Stimulated activated CD8-positive, alpha-beta memory T cell treated with anti-CD3 and anti-CD28 coated beads, Interleukin-15, amount 100 ng/mL, for 48 hours (primary cell): ENCODE data around the gene TMEM164.
A peak's percentile ranks its signal among the peaks of the same experiment; 100 is the strongest.

Source experiments
- DNase-seq, 2 donors: peaks; one replicate each; pipeline ENCODE4 v3.0.0-alpha.2; 2020; ENCODE audit warnings: low read depth in 2 of 2

The TMEM164 gene

GRCh38 chrX:110081320-110081719 lies 78.4 kb downstream of the TMEM164 start:
- no peak for DNase-seq

- DNase-seq, result no peak
Measured at GRCh38 chrX:110081740-110082139, 78.8 kb downstream of the TMEM164 start.

- DNase-seq, result no peak
Measured at GRCh38 chrX:110082161-110082560, 79.2 kb downstream of the TMEM164 start.

- DNase-seq, result no peak
Measured at GRCh38 chrX:110086162-110086915, 83.4 kb downstream of the TMEM164 start.

GRCh38 chrX:110086916-110087484 lies 84.1 kb downstream of the TMEM164 start:
- DNase-seq, result no peak

GRCh38 chrX:110087485-110088356 lies 84.8 kb downstream of the TMEM164 start:
- DNase-seq, result peak in 1 of 2 donors; percentile 1

- DNase-seq, result no peak
Measured at GRCh38 chrX:110089656-110090403, 86.9 kb downstream of the TMEM164 start.

- DNase-seq, result no peak
Measured at GRCh38 chrX:110097920-110098319, 95.0 kb downstream of the TMEM164 start.

- DNase-seq, result no peak
Measured at GRCh38 chrX:110103344-110103743, 100.4 kb downstream of the TMEM164 start.

- no peak for DNase-seq
Measured at GRCh38 chrX:110104078-110104477, 101.2 kb downstream of the TMEM164 start.

GRCh38 chrX:110108381-110108821 lies 105.5 kb downstream of the TMEM164 start:
- DNase-seq, result no peak

- no peak for DNase-seq
Measured at GRCh38 chrX:110114260-110114776, 111.4 kb downstream of the TMEM164 start.

GRCh38 chrX:110116066-110116980 lies 113.4 kb downstream of the TMEM164 start:
- DNase-seq, result no peak

GRCh38 chrX:110118530-110118929 lies 115.6 kb downstream of the TMEM164 start:
- DNase-seq, result no peak

- no peak for DNase-seq
Measured at GRCh38 chrX:110119480-110119879, 116.6 kb downstream of the TMEM164 start.

- no peak for DNase-seq
Measured at GRCh38 chrX:110120025-110120424, 117.1 kb downstream of the TMEM164 start.

GRCh38 chrX:110123331-110123782 lies 120.4 kb downstream of the TMEM164 start:
- no peak for DNase-seq

GRCh38 chrX:110125446-110126162 lies 122.7 kb downstream of the TMEM164 start:
- no peak for DNase-seq

GRCh38 chrX:110131031-110131430 lies 128.1 kb downstream of the TMEM164 start:
- no peak for DNase-seq
